22Rv1 (cell line): Measurements from ENCODE around the gene HOMER3.

Experiments used
- ZFX ChIP-seq: fragments of 450-650 bp; IDR thresholded peaks from 2 replicates; pipeline ENCODE4 v1.6.1; 2017; ENCODE audit warnings: antibody characterized with exemption, borderline replicate concordance
- TF ChIP-seq, protein P1 (sequence below): fragments of 450-650 bp; IDR thresholded peaks from 2 replicates; pipeline ENCODE4 v1.5.1; 2017; ENCODE audit warnings: mild to moderate bottlenecking

DNA sequence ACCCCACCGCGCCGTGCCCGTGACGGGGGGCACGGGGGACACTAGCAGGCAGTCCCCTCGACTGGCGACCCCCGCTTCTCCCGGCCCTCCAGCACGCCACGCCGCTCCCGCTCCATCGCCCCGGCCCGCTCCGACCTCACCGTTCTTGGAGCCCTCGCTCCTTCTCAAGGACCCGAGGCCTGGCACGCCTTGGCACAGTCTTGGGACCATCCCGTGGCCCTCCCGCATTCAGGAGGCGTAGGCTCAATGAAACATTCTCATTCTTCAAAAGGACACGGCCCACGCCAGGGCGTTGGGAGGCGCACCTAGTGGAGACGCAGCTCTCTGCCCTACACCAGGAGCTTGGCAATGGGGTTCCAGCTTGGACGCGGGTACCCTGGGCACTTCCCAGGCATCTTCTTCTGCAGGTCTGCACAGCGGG lies 44.6 kb downstream of the HOMER3 start:
- TF ChIP-seq, protein P1, sequence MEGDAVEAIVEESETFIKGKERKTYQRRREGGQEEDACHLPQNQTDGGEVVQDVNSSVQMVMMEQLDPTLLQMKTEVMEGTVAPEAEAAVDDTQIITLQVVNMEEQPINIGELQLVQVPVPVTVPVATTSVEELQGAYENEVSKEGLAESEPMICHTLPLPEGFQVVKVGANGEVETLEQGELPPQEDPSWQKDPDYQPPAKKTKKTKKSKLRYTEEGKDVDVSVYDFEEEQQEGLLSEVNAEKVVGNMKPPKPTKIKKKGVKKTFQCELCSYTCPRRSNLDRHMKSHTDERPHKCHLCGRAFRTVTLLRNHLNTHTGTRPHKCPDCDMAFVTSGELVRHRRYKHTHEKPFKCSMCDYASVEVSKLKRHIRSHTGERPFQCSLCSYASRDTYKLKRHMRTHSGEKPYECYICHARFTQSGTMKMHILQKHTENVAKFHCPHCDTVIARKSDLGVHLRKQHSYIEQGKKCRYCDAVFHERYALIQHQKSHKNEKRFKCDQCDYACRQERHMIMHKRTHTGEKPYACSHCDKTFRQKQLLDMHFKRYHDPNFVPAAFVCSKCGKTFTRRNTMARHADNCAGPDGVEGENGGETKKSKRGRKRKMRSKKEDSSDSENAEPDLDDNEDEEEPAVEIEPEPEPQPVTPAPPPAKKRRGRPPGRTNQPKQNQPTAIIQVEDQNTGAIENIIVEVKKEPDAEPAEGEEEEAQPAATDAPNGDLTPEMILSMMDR: no peak
- TF ChIP-seq ZFX: no peak
